Measurements from ENCODE around the gene PPP1R13B.

DNA sequence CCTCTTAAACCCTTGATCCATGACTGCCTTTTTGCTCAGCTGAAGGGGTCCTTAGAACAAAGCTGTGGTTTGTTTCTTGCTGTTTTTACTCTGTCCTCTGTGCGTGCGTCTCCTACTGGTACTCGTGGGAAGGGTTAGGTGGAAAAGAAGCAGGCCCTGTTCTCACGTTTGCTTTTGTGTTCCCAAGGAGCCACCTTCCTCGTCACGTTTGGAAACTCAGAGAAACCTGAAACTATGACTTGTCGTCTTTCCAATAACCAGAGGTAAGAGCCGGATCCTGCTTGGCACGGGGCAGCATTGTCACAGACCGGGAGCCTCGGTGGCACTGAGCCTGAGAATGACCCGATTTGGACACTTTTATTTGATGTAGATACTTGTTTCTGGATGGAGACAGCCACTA, 118.7 kb downstream of the PPP1R13B start:
- TF ChIP-seq SALL2 (tag by site-specific recombination; IDR thresholded peaks at IDR 0.05; ENCODE audit: borderline replicate concordance) (no peak), ZNF76 (tag by site-specific recombination; IDR thresholded peaks at IDR 0.05; ENCODE audit: borderline replicate concordance, low read depth) (no peak)

Data from HEK293 (cell line).